Sigmoid colon (tissue), 4 donors: ENCODE results near the gene KCNH3.

Experiments
- CTCF ChIP-seq, 4 experiments: fragments of 450-650 bp in 3 of 4; fragments of 200-600 bp in 1 of 4; IDR thresholded peaks; one replicate each; pipeline ENCODE4 v1.5.1; 2016 to 2019; ENCODE audit warnings: antibody characterized with exemption in 4 of 4, mild to moderate bottlenecking in 3 of 4, moderate library complexity in 2 of 4
- EP300 ChIP-seq, 4 donors: sonication (generic); formaldehyde crosslinking; IDR thresholded peaks; one replicate each; pipeline ENCODE4 v1.6.1; 2017; ENCODE audit warnings: antibody characterized with exemption in 4 of 4
- POLR2A ChIP-seq, 2 donors: fragments of 450-650 bp; IDR thresholded peaks; one replicate each; pipeline ENCODE4 v1.6.1; 2016; ENCODE audit warnings: antibody characterized with exemption in 2 of 2, mild to moderate bottlenecking in 2 of 2, moderate library complexity in 2 of 2
- POLR2AphosphoS5 ChIP-seq, 4 donors: sonication (generic); formaldehyde crosslinking; IDR thresholded peaks; one replicate each; pipeline ENCODE4 v1.6.1; 2017; ENCODE audit warnings: antibody characterized with exemption in 4 of 4

GRCh38 chr12:49542592-49543160 lies 3.8 kb downstream of the KCNH3 start:
- TF ChIP-seq EP300 (IDR thresholded peaks at IDR 0.05) (no peak), CTCF (IDR thresholded peaks at IDR 0.05) (no peak), POLR2A (IDR thresholded peaks at IDR 0.05) (no peak), POLR2AphosphoS5 (IDR thresholded peaks at IDR 0.05) (no peak)
